Fibroblast of lung (primary cell): ENCODE results near the gene SLFN12L. TPM values are rescaled to one million over a fixed set of nuclear protein-coding genes. Genes with fewer than 3 reads are reported as not detected.

Experiments
- DNase-seq, 2 donors: peaks; one replicate each; pipeline versions ENCODE4 v3.0.0 to v3.0.0-alpha.2; 2010; ENCODE audit warnings: low read depth in 2 of 2
- H2AFZ ChIP-seq: 2 replicates; pipeline ENCODE4 v1.5.1; 2012; ENCODE audit warnings: low read length, control low read depth, inconsistent platforms
- H3K27ac ChIP-seq: 2 replicates; pipeline ENCODE4 v1.5.1; 2011; ENCODE audit warnings: low read length, control low read depth; ENCODE audit not compliant: insufficient read depth
- H3K27me3 ChIP-seq: 2 replicates; pipeline ENCODE4 v1.5.1; 2011; ENCODE audit warnings: mild to moderate bottlenecking, low read length; ENCODE audit not compliant: control insufficient read depth, insufficient read depth
- H3K36me3 ChIP-seq: 2 replicates; pipeline ENCODE4 v1.5.1; 2011; ENCODE audit warnings: low read length; ENCODE audit not compliant: control insufficient read depth, insufficient read depth
- H3K4me1 ChIP-seq: 2 replicates; pipeline ENCODE4 v1.5.1; 2011; ENCODE audit warnings: low read length; ENCODE audit not compliant: control insufficient read depth, insufficient read depth; ENCODE audit errors: extremely low read depth
- H3K4me2 ChIP-seq: 2 replicates; pipeline ENCODE4 v1.5.1; 2011; ENCODE audit warnings: low read length, control low read depth; ENCODE audit not compliant: insufficient read depth; ENCODE audit errors: extremely low read depth
- H3K4me3 ChIP-seq, 4 experiments: fragments of 200-600 bp in 1 of 4; sonication (generic) in 1 of 4; replicated peaks in 1 of 4; 2 replicates each; pipeline ENCODE4 v1.5.1; 2011 to 2016; ENCODE audit warnings: low read length in 4 of 4, low read depth in 3 of 4, mild to moderate bottlenecking in 3 of 4, control low read depth in 2 of 4, inconsistent platforms in 1 of 4, mixed read lengths in 1 of 4; ENCODE audit not compliant: insufficient read depth in 1 of 4; ENCODE audit errors: control extremely low read depth in 1 of 4
- H3K79me2 ChIP-seq: 2 replicates; pipeline ENCODE4 v1.5.1; 2012; ENCODE audit warnings: mild to moderate bottlenecking, low read length, inconsistent platforms; ENCODE audit not compliant: control insufficient read depth, insufficient read depth
- H3K9ac ChIP-seq: 2 replicates; pipeline ENCODE4 v1.5.1; 2011; ENCODE audit warnings: mild to moderate bottlenecking, low read length, control low read depth; ENCODE audit not compliant: insufficient read depth
- H3K9me3 ChIP-seq: 2 replicates; pipeline ENCODE4 v1.5.1; 2012; ENCODE audit warnings: low read depth, low read length; ENCODE audit not compliant: control insufficient read depth, insufficient read depth
- H4K20me1 ChIP-seq: 2 replicates; pipeline ENCODE4 v1.5.1; 2011; ENCODE audit warnings: low read length; ENCODE audit not compliant: control insufficient read depth, insufficient read depth; ENCODE audit errors: extremely low read depth
- CTCF ChIP-seq, 2 donors: IDR thresholded peaks in 1 of 2; conservative IDR thresholded peaks in 1 of 2; 1 replicate in 1 of 2; 2 replicates in 1 of 2; pipeline ENCODE4 v1.5.1; 2011 to 2012; ENCODE audit warnings: low read length in 2 of 2, control low read depth in 1 of 2, inconsistent platforms in 1 of 2, low read depth in 1 of 2, mild to moderate bottlenecking in 1 of 2
- EZH2 ChIP-seq: IDR thresholded peaks from 2 replicates; pipeline ENCODE4 v1.5.1; 2012; ENCODE audit warnings: low read length, control low read depth, mild to moderate bottlenecking; ENCODE audit errors: missing control alignments
- polyA plus RNA-seq, 2 donors: library from polyadenylated mRNA; depleted of rRNA in 1 of 2; stranded (reverse) in 1 of 2; unstranded in 1 of 2; fragments of >200 nt; gene quantifications; 2 replicates each; pipeline ENCODE4 v1.2.1, GENCODE V29; 2011 to 2012; ENCODE audit warnings: missing spikeins in 1 of 2
- total RNA-seq: library from RNA; depleted of rRNA; stranded (reverse); fragments of >200 nt; gene quantifications from 2 replicates; pipeline ENCODE4 v1.2.1, GENCODE V29; 2014

SLFN12L gene
- total and polyA plus RNA-seq, 2 donors (not counting 1 experiment from before 2014, with no cell fraction given), result 0.09 to 0.17 TPM

GRCh38 chr17:35453171-35453570 is 84.3 kb downstream of the SLFN12L start:
- Histone ChIP-seq H3K4me3 (no peak overlapping the region), H3K9ac (no peak overlapping the region), H3K27ac (no peak overlapping the region), H3K36me3 (no peaks in the 10 kb centered on the region), H3K27me3 (peaks cover 6% of the 10 kb centered on the region), H2AFZ (no peak overlapping the region), H3K4me2 (no peak overlapping the region), H3K4me1 (no peaks in the 10 kb centered on the region), H4K20me1 (no peaks in the 10 kb centered on the region), H3K9me3 (no peaks in the 10 kb centered on the region), H3K79me2 (no peaks in the 10 kb centered on the region)
- TF ChIP-seq CTCF (conservative IDR thresholded peaks at IDR 0.05 in 1 of 2, IDR thresholded peaks at IDR 0.05 in 1 of 2; ENCODE audit: low read depth in 1 of 2, low read length in 2 of 2) (no peak), EZH2 (no peak)
- DNase-seq, result no peak

- Histone ChIP-seq H3K4me1 (no peaks in the 10 kb centered on the region), H3K79me2 (no peaks in the 10 kb centered on the region), H3K27me3 (peaks cover 6% of the 10 kb centered on the region), H3K27ac (no peak overlapping the region), H3K4me3 (peak overlapping the region in 2 of 4 experiments; percentile 41 to 62), H3K9me3 (no peaks in the 10 kb centered on the region), H3K4me2 (peak overlapping the region; percentile 69), H4K20me1 (no peaks in the 10 kb centered on the region), H3K9ac (no peak overlapping the region), H2AFZ (peak overlapping the region; percentile 19), H3K36me3 (no peaks in the 10 kb centered on the region)
- TF ChIP-seq CTCF (conservative IDR thresholded peaks at IDR 0.05 in 1 of 2, IDR thresholded peaks at IDR 0.05 in 1 of 2; ENCODE audit: low read depth in 1 of 2, low read length in 2 of 2) (no peak), EZH2 (peak; percentile 51)
- peak; percentile 38 to 40 for DNase-seq
Observed at GRCh38 chr17:35449371-35449931, 88.0 kb downstream of the SLFN12L start.

- Histone ChIP-seq H2AFZ (peak overlapping the region; percentile 83), H3K9me3 (no peaks in the 10 kb centered on the region), H3K4me3 (peak overlapping the region; percentile 33 to 64 (median 56)), H3K27ac (no peak overlapping the region), H4K20me1 (no peaks in the 10 kb centered on the region), H3K4me1 (no peaks in the 10 kb centered on the region), H3K27me3 (peaks cover 2% of the 10 kb centered on the region), H3K9ac (no peak overlapping the region), H3K4me2 (peak overlapping the region; percentile 83), H3K79me2 (no peaks in the 10 kb centered on the region), H3K36me3 (no peaks in the 10 kb centered on the region)
- DNase-seq, result no peak
- TF ChIP-seq EZH2 (peak; percentile 38), CTCF (conservative IDR thresholded peaks at IDR 0.05 in 1 of 2, IDR thresholded peaks at IDR 0.05 in 1 of 2; ENCODE audit: low read depth in 1 of 2, low read length in 2 of 2) (no peak)
Observed at GRCh38 chr17:35448899-35449227, 88.6 kb downstream of the SLFN12L start.
